Measurements from ENCODE around the gene PXDN.
"Not testable (repeated sequence)": the region's sequence is repeated elsewhere in the genome, so short reads cannot be mapped to it uniquely, and the experiment has no call there.

Gene PXDN

GRCh38 chr2:1702186-1702565 is 42.1 kb downstream of the PXDN start:
- DNase-seq (ENCODE audit: low read depth), result no peak

DNA sequence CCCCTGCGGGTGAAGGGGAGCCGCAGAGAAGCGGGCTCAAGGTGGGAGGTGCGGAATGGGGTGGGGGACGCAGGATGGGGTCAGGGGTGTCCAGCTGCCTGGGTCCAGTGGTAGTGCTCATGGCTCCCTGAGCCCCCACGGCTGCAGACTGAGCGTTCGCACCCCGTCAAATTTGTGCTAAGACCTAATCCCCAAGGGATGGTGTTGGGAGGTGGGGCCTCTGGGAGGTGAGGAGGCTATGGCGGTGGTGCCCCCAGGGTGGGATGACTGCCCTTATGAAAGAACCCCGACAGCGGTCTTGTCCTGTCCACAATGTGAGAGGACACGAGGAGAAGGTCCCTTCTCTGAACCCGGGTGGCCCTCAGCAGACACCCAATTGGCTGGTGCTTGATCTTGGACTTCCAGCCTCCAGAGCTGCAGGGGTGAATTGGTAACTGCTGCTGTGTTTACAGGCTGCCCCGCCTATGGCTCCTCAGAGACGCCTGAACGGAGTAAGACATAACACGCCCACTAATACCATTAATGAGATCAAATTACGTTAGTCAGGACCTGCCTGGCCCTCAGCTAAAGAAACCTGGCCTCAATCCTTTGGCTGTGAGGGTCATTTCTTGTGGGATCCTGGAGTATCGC is 42.6 kb downstream of the PXDN start:
- DNase-seq (ENCODE audit: low read depth), result no peak

DNA sequence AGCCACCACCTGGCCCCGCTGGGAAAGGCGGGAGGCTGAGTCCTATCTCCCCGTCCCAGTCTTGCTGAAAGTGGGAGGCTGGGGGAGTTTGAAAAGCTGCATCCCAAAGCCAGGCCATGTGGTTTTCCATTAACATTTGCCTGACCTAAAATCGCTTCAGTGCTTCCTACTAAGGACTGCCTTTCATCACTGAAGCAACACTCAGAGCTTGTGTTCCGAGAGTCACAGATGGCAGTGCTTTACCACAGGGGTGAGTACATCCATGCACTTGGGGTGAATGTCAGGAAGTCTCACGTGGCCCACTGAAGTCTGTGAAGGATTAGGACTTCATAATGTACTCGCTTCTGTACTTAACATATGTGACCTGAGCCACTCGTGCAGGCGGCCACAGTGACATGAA is 43.3 kb downstream of the PXDN start:
- DNase-seq (ENCODE audit: low read depth), result no peak

- DNase-seq (ENCODE audit: low read depth), result not testable (repeated sequence)
Measured at GRCh38 chr2:1700427-1700826, 43.9 kb downstream of the PXDN start.

DNA sequence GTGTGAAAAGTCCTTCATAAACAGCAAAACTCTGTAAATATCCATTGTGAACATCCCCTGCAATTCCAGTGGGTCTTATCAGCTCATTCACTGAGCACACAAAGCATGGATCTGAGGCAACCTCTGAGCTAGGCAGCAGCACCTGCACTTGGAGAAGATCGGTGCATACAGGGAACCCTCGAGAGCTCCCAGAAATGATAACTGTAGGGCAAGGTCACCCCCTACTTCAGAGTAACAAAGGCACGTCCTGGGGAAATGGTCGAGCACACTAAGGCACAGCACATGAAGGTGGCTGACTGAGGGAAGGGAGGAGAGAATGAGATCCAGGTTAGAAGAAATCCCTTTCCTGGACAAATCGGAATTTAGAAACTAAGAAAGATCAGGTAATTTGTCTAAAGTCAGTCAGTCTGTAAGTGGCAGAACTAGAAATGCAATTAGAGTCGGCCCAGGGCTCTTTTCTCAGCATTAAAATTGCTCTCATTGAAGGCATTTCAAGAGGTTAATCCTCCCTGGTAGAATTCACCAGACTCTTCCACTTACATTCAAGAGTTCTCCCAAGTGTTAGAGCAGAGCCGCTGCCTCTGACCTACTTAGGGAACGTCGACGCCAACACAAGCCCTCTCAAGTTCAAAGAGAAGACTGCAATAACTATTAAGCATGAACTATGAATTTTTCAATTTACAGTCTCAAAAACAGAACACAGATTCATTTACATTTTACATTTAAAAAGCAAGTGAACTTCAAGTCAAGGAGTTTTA is 45.9 kb downstream of the PXDN start:
- DNase-seq (ENCODE audit: low read depth), result no peak

- DNase-seq (ENCODE audit: low read depth), result no peak
Measured at GRCh38 chr2:1697601-1698000, 46.7 kb downstream of the PXDN start.

DNA sequence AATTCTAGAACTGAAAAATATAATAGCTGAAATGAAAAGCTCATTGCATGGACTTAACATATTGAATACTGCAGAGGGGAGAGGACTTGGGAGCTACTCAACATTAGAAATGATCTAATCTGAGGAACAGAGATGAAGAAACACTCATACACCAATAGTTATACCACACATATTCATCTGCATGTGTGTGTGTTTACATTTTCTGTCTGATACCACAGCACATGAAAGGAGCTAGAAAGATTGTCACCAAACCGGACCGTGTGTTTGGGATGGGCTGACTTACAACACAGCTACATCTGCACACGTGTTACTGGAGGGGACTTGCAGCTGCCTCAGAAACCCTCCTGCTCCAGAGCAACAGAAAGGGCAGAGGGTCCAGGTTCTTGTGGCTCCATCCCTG is 47.8 kb downstream of the PXDN start:
- DNase-seq (ENCODE audit: low read depth), result no peak

GRCh38 chr2:1694371-1695271 is 49.7 kb downstream of the PXDN start:
- no peak for DNase-seq (ENCODE audit: low read depth)

GRCh38 chr2:1693723-1694122 is 50.6 kb downstream of the PXDN start:
- no peak for DNase-seq (ENCODE audit: low read depth)

DNA sequence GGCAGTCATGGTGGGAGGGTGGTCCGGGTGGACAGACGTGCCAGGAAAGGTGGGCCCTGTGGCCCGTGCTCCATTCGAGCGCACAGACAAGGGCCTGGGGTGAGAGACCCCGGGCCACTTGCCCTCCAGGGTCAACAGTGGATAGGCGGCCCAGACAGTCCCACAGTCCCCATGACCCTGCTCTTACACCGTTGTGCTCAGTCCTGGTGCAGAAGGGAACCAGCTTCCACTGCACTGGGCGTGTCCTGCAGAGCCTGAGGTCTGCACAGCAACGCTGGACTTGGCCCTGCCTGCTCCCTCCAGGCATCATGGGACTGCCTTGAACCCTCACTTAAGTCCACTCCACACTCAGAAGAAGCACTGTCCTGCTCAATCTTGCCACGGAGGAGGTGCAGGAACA is 52.0 kb downstream of the PXDN start:
- no peak for DNase-seq (ENCODE audit: low read depth)

GRCh38 chr2:1691366-1691765 is 52.9 kb downstream of the PXDN start:
- DNase-seq (ENCODE audit: low read depth), result no peak

- no peak for DNase-seq (ENCODE audit: low read depth)
Measured at GRCh38 chr2:1690056-1690775, 54.1 kb downstream of the PXDN start.

DNA sequence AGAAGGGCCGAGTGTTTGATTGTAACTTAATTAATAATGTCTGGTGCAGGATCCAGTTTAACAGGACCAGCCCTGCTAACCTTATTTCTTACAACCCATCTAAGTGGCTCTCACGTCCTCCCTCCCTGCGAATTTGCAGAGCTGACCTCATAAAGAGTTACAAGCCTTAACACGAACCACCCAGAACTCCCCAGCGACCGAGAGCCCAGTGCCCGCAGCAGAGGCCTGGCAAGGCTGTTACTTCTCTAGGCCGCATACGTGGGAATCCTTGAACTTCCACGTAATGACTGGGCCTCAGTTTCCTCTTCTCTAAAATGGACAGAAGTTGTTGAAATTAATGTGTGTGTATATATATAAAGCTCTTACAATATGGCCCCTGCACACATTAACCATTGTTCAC is 55.5 kb downstream of the PXDN start:
- no peak for DNase-seq (ENCODE audit: low read depth)

DNA sequence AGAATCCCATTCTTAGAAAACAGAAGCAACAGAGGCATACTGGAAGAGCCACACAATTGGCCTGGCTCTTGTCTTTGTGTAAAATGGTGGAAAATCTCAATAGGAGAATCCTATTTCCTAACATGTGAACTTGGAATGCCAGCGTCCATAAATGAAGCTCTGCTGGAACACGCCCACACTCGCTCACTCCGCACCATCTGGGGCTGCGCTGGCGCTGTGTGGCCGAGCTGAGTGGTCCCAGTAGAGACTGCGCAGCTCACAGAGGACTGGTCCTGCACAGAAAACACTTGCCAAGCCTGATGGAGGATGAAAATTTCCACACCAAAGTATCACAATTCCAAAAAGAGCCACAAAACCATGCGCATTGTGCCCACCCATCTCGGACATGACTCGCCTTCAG is 56.2 kb downstream of the PXDN start:
- no peak for DNase-seq (ENCODE audit: low read depth)

DNA sequence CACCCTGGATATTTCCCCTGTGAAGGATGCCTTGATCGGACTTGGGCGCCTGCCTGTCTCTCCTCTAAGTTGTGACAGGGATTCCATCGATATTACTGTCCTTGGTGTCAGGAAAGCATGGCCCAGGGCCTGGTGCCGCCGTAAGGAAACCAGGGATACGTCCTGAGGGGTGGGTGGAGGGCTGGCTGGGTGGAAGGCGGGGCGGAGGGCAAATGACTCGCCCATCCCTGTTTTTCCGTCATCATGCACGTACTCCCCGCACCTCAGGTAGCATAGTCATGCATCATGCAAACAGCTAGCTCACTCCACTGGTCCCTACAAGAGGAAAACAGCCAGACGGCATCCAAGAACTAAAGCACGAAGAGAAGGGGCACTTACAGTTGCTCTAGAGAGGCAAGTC is 57.1 kb downstream of the PXDN start:
- no peak for DNase-seq (ENCODE audit: low read depth)

- no peak for DNase-seq (ENCODE audit: low read depth)
Measured at GRCh38 chr2:1686784-1687105, 57.6 kb downstream of the PXDN start.

GRCh38 chr2:1685957-1686783 is 58.1 kb downstream of the PXDN start:
- DNase-seq (ENCODE audit: low read depth), result no peak

- DNase-seq (ENCODE audit: low read depth), result no peak
Measured at GRCh38 chr2:1685078-1685956, 59.0 kb downstream of the PXDN start.

- no peak for DNase-seq (ENCODE audit: low read depth)
Measured at GRCh38 chr2:1683297-1683696, 61.0 kb downstream of the PXDN start.

DNA sequence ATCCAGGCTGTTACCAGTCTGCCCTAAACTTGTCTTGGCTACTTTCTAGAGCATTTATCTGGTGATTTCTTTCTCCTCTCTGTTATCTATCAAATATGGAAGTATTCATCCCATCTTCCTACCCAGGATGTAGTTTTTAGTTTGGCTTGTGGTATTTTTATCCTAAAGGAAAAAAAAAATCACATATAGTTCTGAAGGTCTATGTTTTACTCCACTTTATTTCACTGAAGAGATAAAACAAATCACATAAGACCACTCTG is 62.2 kb downstream of the PXDN start:
- DNase-seq (ENCODE audit: low read depth), result no peak

All from activated gamma-delta T cell treated with anti-CD3 and anti-CD28 coated beads, Interleukin-2, amount 50 U/mL, for 16 hours (primary cell).